Hematopoietic multipotent progenitor cell treated with erythropoietin and hydrocortisone succinate and interleukin-3 and kit ligand, for 15 days (in vitro differentiated cells): Measurements from ENCODE around the gene NUBP2.
A peak's percentile ranks its signal among the peaks of the same experiment; 100 is the strongest.

ENCODE experiments used
- DNase-seq: peaks from one replicate; pipeline ENCODE4 v3.0.0-alpha.2; 2015; ENCODE audit warnings: low spot score

The NUBP2 gene

GRCh38 chr16:1772362-1772907 is 10.3 kb upstream of the NUBP2 start, which contains the start of gene EME2:
Gene EME2, plus strand, starts transcription at chr16:1772810. Its CDS starts 418 bp downstream, at chr16:1773228.
- DNase-seq, result peak; percentile 35

- DNase-seq, result peak; percentile 83
Observed at GRCh38 chr16:1772908-1773702, 9.7 kb upstream of the NUBP2 start, which contains the start of gene MRPS34. Gene MRPS34, minus strand, starts transcription at chr16:1773134. Its CDS starts 15 bp downstream, at chr16:1773119.

GRCh38 chr16:1773703-1774447 is 8.9 kb upstream of the NUBP2 start:
- DNase-seq, result peak; percentile 17

GRCh38 chr16:1774448-1774780 is 8.3 kb upstream of the NUBP2 start:
- DNase-seq, result no peak

GRCh38 chr16:1775006-1775845 is 7.5 kb upstream of the NUBP2 start:
- DNase-seq, result no peak

GRCh38 chr16:1775846-1776671 is 6.7 kb upstream of the NUBP2 start:
- no peak for DNase-seq

- DNase-seq, result no peak
Observed at GRCh38 chr16:1776672-1776955, 6.1 kb upstream of the NUBP2 start.

GRCh38 chr16:1776991-1777374 is 5.8 kb upstream of the NUBP2 start:
- no peak for DNase-seq

GRCh38 chr16:1777375-1778199 is 5.2 kb upstream of the NUBP2 start:
- DNase-seq, result no peak

- no peak for DNase-seq
Observed at GRCh38 chr16:1778200-1779179, 4.3 kb upstream of the NUBP2 start.

GRCh38 chr16:1779234-1779701 is 3.5 kb upstream of the NUBP2 start:
- no peak for DNase-seq

GRCh38 chr16:1779741-1780676 is 2.8 kb upstream of the NUBP2 start:
- no peak for DNase-seq

GRCh38 chr16:1780677-1781072 is 2.1 kb upstream of the NUBP2 start:
- DNase-seq, result no peak

- DNase-seq, result no peak
Observed at GRCh38 chr16:1781254-1781653, 1.5 kb upstream of the NUBP2 start.

GRCh38 chr16:1781758-1782407 is 877 bp upstream of the NUBP2 start:
- peak; percentile 25 for DNase-seq

- DNase-seq, result no peak
Observed at GRCh38 chr16:1784977-1785845, 2.5 kb downstream of the NUBP2 start.

GRCh38 chr16:1785846-1786170 is 3.0 kb downstream of the NUBP2 start:
- no peak for DNase-seq
